Mesothelial cell of epicardium (in vitro differentiated cells): ENCODE data around the gene CD63. TPM values are rescaled to one million over a fixed set of nuclear protein-coding genes. Genes with fewer than 3 reads are reported as not detected.

ENCODE experiments used
- DNase-seq, 2 experiments: peaks; one replicate each; pipeline ENCODE4 v3.0.0; 2021; ENCODE audit warnings: low spot score in 2 of 2; ENCODE audit not compliant: unreplicated experiment in 2 of 2
- H3K27ac Mint-ChIP-seq: 2 replicates; pipeline ENCODE4 v1.8.0; 2021; ENCODE audit warnings: mixed read lengths
- H3K27me3 Mint-ChIP-seq: 2 replicates; pipeline ENCODE4 v1.8.0; 2021; ENCODE audit warnings: low read depth, mixed read lengths
- H3K36me3 Mint-ChIP-seq: 2 replicates; pipeline ENCODE4 v1.8.0; 2021; ENCODE audit warnings: mixed read lengths
- H3K4me1 Mint-ChIP-seq: 2 replicates; pipeline ENCODE4 v1.8.0; 2021; ENCODE audit warnings: mixed read lengths
- H3K4me3 Mint-ChIP-seq: 2 replicates; pipeline ENCODE4 v1.8.0; 2021; ENCODE audit warnings: mild to moderate bottlenecking, moderate library complexity, mixed read lengths
- H3K9me3 Mint-ChIP-seq: 2 replicates; pipeline ENCODE4 v1.8.0; 2021; ENCODE audit warnings: mixed read lengths
- total RNA-seq: library from RNA; stranded (reverse); gene quantifications from 3 replicates; pipeline ENCODE4 v1.2.1, GENCODE V29; 2021
- TF ChIP-seq, protein P1 (sequence below): fragments of 200-600 bp; sonication (generic); IDR thresholded peaks from one replicate; pipeline ENCODE4 v1.5.0; 2021; ENCODE audit warnings: antibody characterized with exemption; ENCODE audit not compliant: unreplicated experiment

The CD63 gene
- total RNA-seq, 1 donor from 2014 or later: 429 TPM

DNA sequence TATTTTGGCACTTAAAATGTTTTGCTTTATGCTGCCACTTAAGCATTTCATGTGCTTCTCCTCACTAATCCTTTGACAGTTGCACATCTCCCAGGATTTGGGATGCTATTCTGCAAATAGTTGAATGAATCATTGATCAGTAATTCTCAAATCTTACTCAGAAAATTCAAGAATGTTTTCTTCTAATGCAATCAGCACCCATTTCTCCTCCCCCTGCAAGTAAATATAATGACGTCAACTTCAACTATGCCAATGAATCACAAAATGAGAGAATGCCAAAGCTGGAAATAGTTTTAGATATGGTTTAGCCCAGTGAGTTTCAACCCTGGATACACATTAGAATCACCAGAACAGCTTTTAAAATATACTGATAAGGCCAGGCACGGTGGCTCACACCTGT is 15.1 kb downstream of the CD63 start:
- no peak for DNase-seq
- Mint-ChIP-seq H3K27me3 (peaks cover 49% of the 10 kb centered on the region), H3K4me1 (peaks cover 35% of the 10 kb centered on the region), H3K27ac (no peak overlapping the region), H3K4me3 (no peak overlapping the region), H3K9me3 (no peaks in the 10 kb centered on the region), H3K36me3 (no peaks in the 10 kb centered on the region)
- TF ChIP-seq, protein P1, sequence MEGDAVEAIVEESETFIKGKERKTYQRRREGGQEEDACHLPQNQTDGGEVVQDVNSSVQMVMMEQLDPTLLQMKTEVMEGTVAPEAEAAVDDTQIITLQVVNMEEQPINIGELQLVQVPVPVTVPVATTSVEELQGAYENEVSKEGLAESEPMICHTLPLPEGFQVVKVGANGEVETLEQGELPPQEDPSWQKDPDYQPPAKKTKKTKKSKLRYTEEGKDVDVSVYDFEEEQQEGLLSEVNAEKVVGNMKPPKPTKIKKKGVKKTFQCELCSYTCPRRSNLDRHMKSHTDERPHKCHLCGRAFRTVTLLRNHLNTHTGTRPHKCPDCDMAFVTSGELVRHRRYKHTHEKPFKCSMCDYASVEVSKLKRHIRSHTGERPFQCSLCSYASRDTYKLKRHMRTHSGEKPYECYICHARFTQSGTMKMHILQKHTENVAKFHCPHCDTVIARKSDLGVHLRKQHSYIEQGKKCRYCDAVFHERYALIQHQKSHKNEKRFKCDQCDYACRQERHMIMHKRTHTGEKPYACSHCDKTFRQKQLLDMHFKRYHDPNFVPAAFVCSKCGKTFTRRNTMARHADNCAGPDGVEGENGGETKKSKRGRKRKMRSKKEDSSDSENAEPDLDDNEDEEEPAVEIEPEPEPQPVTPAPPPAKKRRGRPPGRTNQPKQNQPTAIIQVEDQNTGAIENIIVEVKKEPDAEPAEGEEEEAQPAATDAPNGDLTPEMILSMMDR: no peak

DNA sequence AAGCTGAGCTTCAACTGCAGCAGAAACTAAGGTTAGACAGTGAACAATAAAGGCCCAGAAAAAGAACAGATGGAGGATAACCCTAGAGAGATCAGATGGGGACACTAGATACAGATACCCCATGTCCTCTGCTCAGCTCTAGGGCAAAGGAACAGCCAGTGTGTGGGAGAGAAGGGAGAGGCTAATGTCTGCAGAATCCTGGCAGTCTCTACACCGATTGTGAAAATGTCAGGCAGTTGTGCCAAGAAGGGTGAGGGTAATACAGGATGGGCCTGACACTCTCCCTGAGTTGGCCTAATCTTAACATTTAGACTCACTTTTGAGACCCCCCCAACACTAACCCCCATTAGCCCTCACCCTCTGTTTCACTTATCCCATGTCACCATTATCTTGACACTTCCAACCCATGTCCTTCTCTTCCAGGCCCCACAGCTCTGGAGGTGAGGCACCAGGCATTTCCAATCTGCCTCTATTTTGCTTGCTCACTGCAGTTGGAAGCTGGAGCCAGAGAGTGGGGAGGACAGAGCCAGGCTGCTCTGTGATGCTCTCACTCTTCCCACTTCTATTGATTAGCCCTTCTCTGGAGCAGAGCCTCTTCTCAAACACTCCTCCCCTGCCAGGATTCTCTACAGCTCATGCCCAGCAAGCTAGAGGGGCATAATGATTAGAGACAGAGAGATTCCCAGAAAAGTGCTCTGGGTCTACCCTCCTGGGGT is 16.0 kb downstream of the CD63 start:
- no peak for DNase-seq
- no peaks in the 10 kb centered on the region for H3K36me3 Mint-ChIP-seq
- no peak overlapping the region for H3K4me3 Mint-ChIP-seq
- H3K4me1 Mint-ChIP-seq: peaks cover 33% of the 10 kb centered on the region
- no peak overlapping the region for H3K27ac Mint-ChIP-seq
- H3K27me3 Mint-ChIP-seq: peaks cover 57% of the 10 kb centered on the region
- no peaks in the 10 kb centered on the region for H3K9me3 Mint-ChIP-seq
- TF ChIP-seq, protein P1: no peak

DNA sequence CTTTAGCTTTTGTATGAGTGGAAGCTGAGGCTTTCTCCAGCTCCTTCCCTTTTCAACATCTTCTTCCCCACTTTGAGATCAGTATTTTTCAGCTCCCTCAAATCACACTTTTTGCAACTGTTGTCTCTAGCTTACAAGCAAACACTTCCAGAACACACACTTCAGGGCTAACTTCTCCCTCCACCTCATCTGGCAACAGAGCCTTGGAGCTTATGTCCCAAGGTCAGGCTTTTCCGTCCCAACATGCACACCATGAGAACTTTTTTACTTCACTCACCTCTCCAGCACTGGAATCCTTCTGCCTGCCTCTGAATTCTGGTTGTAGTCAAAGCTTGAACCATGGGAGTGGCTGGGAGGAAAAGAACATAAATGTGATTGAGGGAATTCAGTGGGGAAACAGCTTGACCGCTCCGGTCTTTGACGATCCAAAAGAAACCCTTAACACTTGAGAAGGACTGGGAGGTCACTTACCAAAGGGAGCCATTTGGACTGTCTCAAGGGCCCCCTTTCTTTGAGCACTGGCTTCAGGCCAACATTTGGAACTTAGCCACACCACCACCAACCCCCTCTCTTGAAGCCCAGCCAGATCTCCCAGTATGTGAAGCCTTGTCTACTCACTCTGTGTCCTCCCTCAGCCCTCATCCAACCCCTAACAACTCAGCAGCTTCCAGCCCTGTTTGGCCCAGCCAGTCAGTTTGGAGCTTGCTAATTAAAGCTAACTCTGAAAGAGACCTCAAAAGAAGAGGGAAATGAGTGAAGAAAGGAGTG is 16.8 kb downstream of the CD63 start:
- Mint-ChIP-seq H3K4me3 (no peak overlapping the region), H3K4me1 (peaks cover 29% of the 10 kb centered on the region), H3K9me3 (no peaks in the 10 kb centered on the region), H3K27ac (no peak overlapping the region), H3K27me3 (peaks cover 62% of the 10 kb centered on the region), H3K36me3 (no peaks in the 10 kb centered on the region)
- DNase-seq: no peak
- TF ChIP-seq, protein P1: no peak

DNA sequence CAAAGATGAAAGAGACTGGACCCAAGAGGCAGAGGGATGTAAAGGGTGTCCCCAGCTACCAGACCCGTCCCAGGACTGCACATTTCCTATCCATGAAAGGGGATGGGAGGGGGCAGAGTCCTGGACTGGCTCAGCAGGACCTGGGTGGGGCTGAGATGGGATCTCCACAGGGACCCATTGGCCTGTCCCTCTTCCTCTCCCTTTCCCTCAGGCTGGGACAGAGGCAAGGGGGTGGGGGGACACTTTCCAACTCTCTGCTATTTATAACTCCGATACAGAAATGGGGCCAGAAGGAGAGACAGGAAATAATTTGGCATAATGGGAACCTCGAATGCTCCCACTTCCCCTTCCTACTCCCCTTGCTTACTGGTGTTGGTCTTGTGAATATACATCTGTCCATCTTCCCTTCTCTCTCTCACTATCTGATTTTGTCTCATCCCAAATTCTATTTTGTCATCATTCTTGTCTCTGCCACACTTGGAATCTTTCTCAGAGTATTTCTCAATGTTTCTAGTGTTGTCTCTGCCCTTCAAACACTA is 20.0 kb downstream of the CD63 start:
- Mint-ChIP-seq H3K27ac (no peak overlapping the region), H3K9me3 (no peaks in the 10 kb centered on the region), H3K36me3 (no peaks in the 10 kb centered on the region), H3K4me3 (peak overlapping the region; percentile 74), H3K27me3 (peaks cover 84% of the 10 kb centered on the region), H3K4me1 (peaks cover 17% of the 10 kb centered on the region)
- TF ChIP-seq, protein P1: no peak
- no peak for DNase-seq

DNA sequence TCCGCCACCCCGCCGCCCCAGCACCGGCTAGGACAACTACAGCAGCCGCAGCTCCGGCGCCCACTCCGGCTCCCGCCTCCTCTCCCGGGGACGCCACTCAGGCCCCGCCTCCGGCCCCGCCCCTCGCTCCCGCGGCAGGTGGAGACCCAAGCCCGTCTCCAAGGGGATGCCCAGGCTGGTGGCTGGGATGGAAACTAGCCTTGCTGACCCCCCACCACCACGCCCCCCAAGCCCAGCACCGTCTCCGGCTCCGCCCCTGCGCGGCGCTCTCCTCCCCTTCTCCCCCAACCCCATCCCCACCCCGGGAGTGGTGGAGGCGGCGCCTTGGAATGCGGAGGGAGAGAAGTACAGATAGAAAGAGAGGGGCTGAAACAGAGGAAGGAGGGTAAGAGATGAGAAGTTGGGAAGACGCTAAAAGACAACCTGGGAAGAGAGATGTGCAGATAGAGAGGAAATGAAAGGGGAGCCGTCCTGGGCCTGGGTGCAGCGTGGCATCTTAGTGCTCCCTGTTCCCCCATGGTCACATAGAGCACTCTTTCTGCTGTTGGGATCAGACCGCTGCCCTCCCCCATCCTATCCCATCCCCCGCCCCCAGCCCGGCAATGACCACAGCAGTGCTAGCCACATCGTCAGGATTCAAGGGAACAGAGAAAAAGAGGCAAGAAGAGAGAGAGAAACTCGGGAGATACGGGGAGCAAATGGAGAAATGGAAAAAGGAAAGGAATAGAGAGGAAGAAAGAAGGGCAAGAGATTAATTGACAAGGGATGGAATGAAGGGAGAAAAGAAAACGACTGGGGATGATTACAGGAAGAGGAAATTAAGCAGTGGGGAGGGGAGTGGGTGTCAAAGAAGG is 20.7 kb downstream of the CD63 start, which contains the start of gene ITGA7:
Gene ITGA7 (minus strand): TSS at position 64 of the 854 bp plus-strand sequence. CDS start 222 bp downstream, outside the sequence.
- peak; percentile 75 to 87 for DNase-seq
- H3K36me3 Mint-ChIP-seq: no peaks in the 10 kb centered on the region

More for the DNA sequence above, 20.7 kb downstream of the CD63 start, which contains the start of gene ITGA7:
- TF ChIP-seq, protein P1: no peak
- Mint-ChIP-seq H3K9me3 (no peaks in the 10 kb centered on the region), H3K4me1 (peaks cover 17% of the 10 kb centered on the region), H3K27me3 (peaks cover 83% of the 10 kb centered on the region), H3K27ac (no peak within 1 kb of the TSS), H3K4me3 (peak within 1 kb of the TSS; percentile 74)
